Spleen (tissue), 7 donors: ENCODE results near the gene CRIP1.

Experiments used
- CTCF ChIP-seq, 11 experiments: fragments of 200-600 bp in 7 of 11; fragments of 450-650 bp in 4 of 11; sonication (generic) in 4 of 11; IDR thresholded peaks in 8 of 11; conservative IDR thresholded peaks in 3 of 11; 1 replicate in 7 of 11; 2 replicates in 4 of 11; pipeline versions ENCODE4 v1.4.0 to v1.8.0; 2016 to 2021; ENCODE audit warnings: antibody characterized with exemption in 11 of 11, inconsistent platforms in 4 of 11, mild to moderate bottlenecking in 1 of 11
- POLR2A ChIP-seq, 3 donors: fragments of 450-650 bp; IDR thresholded peaks; one replicate each; pipeline ENCODE4 v1.5.1; 2017; ENCODE audit warnings: antibody characterized with exemption in 3 of 3, mild to moderate bottlenecking in 1 of 3
- POLR2AphosphoS5 ChIP-seq, 3 donors: sonication (generic); formaldehyde crosslinking; IDR thresholded peaks; one replicate each; pipeline ENCODE4 v1.5.1; 2017; ENCODE audit warnings: antibody characterized with exemption in 3 of 3
- donor health status: DM: no; HTN: no; CAD: no; lungs with moderate emphysema.
- donor health status: DM: no; HTN: no; CAD: no.
- donor health status: DM: no; HTN: no; CAD: no.

DNA sequence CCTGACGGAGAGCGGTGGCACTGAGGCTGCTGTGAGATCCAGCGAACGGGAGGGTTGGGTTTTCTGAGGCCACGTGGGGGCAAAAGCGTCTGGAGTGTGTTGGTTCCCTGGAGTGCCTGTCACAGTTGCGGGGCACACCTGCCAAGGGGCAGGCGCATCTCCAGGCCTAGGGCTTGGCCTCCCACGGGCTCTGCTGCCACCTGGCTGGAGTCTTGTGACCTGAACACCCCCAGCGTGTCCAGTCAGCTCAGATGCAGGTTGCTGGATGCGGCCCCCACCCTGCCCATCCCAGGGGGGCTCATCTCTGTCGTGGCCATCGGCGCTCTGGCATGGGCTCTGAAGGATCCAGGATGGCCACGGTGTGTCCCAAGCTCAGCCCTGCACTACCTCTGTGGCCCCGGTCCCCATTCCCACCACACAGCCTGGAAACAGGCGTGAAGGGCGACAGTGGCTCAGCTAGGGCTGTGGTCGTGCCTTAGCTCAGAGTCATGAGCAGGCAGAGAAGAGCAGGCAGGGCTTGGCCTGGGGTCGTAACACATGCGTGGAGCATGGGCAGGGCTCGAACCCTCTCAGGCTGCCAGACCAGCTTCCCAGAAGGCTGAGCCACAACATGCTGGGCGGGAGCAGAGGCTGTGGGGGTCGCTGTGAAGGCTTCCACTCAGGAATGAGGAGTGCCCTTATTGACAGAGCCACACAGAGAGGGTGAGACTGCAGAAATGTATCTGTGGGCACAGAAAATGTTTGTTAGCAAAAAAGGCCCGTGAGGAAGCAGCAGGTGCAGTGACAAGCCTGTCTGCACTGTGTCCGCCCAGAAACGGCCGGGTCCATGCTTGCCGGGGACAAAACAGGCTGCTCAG lies 35.6 kb upstream of the CRIP1 start:
- TF ChIP-seq CTCF (IDR thresholded peaks at IDR 0.05 in 8 of 11, conservative IDR thresholded peaks at IDR 0.05 in 3 of 11) (no peak), POLR2A (IDR thresholded peaks at IDR 0.05) (no peak), POLR2AphosphoS5 (IDR thresholded peaks at IDR 0.05) (no peak)
